GM21717 (cell line): Measurements from ENCODE around the gene STEAP1B.

ENCODE experiments used
- ATAC-seq: cut with Tn5 transposase; IDR thresholded peaks from one replicate; pipeline ENCODE4 v1.9.1; 2021; ENCODE audit warnings: mild to moderate bottlenecking, moderate library complexity; ENCODE audit not compliant: unreplicated experiment

Gene STEAP1B

GRCh38 chr7:22377703-22378102 lies 122.3 kb downstream of the STEAP1B start:
- no peak for ATAC-seq

GRCh38 chr7:22375359-22376048 lies 124.5 kb downstream of the STEAP1B start:
- ATAC-seq, result no peak

DNA sequence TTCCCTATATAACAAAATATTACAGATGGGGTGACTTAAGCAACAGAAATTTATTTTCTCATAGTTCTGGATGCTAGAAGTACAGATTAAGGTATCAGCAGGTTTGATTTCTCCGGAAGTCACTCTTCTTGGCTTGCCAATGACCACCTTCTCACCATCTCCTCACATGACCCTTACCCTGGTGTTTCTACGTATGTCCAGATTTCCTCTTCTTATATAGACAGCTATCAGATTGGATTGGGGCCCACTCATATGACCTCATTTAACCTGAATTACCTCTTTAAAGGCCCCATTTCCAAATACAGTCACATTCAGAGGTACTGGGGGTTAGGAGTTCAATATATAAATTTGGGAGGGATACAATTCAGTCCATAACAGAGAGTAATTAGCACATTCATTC lies 126.1 kb downstream of the STEAP1B start:
- no peak for ATAC-seq

GRCh38 chr7:22373388-22373787 lies 126.6 kb downstream of the STEAP1B start:
- ATAC-seq, result no peak

DNA sequence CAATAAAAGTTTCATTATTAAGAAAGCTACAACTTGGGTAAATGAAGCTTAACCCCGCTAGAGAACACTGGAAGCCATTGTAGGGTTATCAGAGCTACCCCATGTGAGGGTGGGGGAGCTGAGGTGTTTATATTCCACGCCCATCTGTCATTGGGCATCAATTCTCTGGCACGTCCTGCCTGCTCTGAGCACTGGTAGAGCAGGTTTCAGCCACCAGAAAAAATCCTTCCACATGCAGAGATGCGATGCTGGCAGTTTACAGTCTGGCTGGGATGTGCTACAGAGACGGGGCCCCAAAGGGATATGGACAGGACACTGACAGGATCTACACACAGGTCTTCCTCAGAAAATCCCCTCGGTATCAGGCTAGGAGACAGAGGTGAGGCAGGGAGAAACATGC lies 127.1 kb downstream of the STEAP1B start:
- no peak for ATAC-seq

DNA sequence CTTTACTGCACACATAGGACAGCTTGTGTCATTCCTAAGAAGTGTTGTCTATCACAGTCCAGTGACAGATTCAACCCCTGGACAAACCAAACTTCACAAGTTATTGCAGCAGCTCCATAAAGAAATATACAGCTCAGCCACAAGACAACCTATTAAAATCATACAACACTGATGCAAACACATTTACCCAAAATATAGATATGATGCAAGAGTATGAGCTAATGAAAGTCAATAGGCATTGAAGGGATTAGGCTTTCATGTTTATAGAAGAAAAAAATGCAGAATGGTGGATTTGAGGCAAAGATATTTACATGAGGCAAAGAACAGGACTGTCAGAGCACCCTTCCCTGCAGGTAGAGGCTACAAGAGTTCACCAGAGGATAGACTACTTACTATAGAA lies 128.1 kb downstream of the STEAP1B start:
- no peak for ATAC-seq
